RCC 7860 (cell line): ENCODE results near the gene DBNDD1.

ENCODE experiments used
- DNase-seq: peaks from one replicate; pipeline ENCODE4 v3.0.0-alpha.2; 2015; ENCODE audit warnings: low spot score
- FAIRE-seq: peaks from 2 replicates; lab custom pipeline; 2012; peaks lifted over from hg19 to GRCh38; lab: Jason Lieb, UNC

DBNDD1 gene

DNA sequence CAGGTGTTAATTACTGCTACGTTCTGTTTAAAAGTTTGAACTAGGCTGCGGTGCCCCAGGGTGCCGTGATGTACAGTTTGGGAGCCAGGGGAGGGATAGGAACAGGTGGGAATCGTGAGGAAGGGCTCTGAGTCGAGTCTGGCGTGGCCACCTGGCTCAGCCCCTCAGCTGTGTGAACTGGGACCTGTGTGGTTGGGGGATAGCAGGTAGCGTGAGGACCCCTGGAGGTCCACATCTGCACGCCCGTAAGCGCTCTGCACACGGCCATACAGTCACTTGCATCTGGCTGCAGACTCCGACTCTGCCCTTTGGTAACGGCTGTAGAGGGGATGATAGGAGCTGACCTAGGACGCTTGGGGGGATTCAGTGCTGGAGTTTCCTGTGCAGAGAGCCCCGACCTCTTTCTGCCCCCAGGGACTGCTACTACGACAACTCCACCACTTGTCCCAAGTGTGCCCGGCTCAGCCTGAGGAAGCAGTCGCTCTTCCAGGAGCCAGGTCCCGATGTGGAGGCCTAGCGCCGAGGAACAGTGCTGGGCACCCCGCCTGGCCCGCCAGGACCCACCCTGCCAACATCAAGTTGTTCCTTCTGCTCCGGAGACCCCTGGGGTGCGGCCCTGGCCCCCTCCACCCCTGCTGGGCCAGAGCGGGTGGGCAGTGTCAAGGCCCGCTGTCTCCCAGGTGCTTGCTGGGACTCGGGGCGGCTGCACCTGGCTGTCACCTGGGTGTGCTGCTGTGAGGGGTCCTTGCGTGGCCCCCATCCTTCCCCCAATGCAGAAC is 53.6 kb downstream of the DBNDD1 start:
- DNase-seq (no peak), FAIRE-seq (no peak)

DNA sequence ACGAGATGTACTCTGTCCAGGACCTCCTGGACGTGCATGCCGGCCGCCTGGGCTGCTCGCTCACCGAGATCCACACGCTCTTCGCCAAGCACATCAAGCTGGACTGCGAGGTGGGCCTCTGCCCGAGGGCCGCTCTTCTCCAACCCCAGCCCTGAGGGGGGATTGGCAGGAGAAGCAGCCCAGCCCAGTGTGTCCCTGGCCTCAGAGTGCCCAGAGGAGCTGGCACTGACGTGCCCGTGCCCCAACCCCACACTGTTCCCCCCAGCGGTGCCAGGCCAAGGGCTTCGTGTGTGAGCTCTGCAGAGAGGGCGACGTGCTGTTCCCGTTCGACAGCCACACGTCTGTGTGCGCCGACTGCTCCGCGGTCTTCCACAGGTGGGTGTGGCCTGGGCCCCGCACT is 55.1 kb downstream of the DBNDD1 start:
- DNase-seq = no peak
- FAIRE-seq = no peak

DNA sequence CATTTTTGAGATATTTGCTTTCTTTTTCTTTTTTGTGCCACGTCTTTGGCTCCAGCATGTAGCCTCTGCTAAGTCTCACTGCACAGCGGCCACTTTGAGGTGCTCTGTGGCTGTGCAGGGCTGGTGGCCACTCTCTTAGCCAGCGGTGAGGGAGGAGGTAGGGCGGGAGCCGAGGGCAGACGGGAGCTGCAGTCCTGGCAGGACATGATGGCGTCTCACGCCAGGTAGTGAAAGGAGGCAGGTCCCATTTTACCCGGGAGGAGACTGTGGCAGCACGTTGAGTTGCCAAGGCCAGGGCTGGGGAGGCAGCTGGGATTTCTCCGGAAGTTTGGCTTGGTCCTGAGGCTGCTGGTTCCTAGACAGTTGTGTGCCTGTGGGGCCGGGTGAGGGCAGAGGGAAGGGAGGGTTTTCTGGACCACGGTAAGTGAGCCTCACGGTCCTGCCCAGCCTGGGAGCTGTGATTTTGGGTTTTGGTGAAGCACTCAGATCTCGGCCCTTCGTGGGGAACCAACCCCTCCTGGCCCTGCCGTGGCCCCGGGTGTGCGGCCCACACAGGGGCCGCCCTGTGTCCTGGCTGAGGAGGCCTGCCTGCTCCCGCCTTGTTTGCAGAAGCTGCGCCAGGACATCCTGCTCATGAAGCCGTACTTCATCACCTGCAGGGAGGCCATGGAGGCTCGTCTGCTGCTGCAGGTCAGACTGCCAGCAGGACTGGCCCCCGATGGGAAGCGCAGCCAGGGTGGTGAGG is 56.3 kb downstream of the DBNDD1 start:
- no peak for FAIRE-seq
- DNase-seq = no peak

DNA sequence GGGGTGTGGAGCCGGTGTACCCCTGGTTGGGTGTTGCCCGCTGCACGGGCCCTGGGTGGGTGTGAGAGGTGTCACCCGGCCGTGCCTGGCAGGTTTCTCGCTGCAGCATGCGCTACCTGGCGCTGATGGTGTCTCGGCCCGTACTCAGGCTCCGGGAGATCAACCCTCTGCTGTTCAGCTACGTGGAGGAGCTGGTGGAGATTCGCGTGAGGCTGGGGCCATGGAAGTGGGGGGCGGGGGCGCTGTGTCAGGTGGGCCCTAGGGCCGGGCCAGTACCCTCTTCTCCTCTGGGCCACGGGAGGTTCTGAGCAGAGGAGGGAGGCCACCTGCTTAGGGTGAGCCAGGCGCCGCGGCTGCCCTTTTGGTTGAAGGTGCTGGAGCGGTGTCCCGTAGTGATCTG is 57.3 kb downstream of the DBNDD1 start:
- FAIRE-seq (no peak), DNase-seq (no peak)

DNA sequence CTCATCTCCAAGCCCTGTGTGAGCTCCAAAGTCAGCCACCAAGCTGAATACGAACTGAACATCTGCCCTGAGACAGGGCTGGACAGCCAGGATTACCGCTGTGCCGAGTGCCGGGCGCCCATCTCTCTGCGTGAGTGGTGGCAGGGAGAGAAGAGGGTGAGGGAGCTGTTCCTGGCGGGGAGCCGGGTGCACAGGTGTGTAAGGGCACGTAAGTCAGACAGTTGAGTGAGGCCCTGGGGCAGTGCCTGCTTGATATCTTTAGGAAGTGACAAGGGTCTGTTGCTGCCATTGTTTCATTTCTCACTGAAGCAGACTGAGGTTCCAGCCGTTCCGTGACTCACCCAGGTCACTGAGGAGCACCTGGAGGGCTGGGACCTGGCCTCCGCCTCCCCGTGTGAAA is 58.3 kb downstream of the DBNDD1 start:
- no peak for FAIRE-seq
- DNase-seq = no peak

DNA sequence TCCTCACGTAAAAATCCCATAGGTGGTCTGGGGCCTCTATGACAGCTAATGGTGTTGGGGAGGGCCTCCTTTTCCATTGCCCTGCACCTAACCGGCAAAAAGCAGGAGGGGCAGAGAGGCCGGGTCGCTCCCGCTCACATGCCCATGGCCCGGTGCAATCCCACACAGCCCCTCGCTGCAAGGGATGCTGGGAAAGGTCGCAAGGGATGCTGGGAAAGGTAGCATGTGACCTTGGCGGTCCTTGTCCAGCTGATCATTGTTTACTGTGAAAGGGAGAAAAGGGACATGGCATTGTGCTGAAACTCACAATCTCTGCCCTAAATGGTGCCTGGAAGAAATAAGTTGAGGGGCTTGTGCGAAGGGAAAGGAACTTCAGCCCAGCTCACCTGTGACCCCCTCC is 60.7 kb downstream of the DBNDD1 start:
- FAIRE-seq (no peak), DNase-seq (no peak)

DNA sequence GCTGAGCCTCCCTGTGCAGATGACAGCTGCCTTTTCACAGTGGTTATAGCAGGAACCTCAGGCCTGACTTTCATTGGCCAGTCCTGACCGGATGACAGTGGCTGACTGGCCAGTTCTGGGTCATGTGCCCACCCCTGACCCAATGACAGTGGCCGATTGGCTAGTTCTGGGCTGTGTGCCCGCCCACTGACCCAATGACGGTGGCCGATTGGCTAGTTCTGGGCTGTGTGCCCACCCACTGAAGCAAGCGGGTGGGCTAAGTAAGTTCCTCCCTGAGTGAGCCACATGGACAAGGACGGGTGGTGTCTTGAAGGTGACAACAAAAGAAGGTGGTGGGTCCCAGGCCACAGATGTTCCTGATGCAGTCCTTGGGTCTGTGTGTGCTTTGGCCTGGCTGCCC is 61.2 kb downstream of the DBNDD1 start:
- FAIRE-seq = no peak
- no peak for DNase-seq

DNA sequence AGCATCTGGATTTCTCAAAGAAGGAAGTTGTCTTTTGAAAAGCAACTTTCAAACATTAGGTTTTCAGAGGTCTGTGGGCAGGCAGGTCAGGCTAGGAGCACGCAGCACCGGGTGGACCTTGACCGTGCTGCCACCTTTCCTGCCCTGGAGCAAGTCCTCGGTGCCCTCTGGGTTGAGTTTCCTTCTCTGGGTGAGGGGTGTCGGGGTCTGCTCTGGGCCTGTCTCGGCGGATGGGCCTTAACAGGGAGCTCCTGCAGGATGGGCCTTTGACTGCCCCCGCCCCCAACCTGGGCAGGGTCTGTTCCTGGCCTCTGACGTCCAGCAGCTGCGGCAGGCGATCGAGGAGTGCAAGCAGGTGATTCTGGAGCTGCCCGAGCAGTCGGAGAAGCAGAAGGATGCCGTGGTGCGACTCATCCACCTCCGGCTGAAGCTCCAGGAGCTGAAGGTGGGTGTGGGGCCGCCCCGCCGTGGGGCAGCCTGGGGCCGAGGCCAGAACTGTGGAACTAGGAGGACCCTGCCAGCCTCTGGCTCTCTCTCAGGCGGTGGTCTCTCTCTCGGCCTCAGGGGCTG is 62.0 kb downstream of the DBNDD1 start:
- no peak for DNase-seq
- no peak for FAIRE-seq

DNA sequence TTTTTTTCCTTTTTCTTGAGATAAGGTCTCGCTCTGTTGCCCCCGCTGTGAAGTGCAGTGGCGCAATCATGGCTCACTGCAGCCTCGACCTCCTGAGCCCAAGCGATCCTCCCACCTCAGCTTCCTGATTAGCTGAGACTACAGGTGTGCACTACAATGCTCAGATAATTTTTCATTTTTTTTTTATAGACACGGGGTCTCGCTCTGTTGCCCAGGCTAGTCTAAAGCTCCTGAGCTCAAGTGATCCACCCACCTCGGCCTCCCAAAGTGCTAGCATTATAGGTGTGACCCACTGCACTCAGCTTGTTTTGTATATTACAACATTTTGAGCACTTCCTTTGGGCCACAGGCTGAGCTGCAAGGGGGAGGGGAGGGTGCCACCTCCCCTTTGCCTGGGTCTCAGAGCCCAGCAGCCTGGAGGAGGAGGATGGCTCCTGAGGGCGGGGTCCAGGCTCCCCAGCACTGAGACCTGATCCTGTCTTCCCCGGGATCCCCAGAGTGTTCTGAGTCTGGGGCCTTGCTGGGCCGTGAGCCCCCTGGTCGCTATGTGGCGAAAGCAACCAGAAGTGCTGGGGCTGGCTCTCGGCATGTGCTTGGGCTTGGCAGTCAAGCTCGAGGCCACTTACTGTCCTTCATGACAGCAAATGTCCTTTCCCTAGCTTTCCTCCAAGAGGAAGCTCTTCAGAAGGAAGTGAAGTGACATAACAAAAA is 62.6 kb downstream of the DBNDD1 start:
- no peak for DNase-seq
- FAIRE-seq = no peak

DNA sequence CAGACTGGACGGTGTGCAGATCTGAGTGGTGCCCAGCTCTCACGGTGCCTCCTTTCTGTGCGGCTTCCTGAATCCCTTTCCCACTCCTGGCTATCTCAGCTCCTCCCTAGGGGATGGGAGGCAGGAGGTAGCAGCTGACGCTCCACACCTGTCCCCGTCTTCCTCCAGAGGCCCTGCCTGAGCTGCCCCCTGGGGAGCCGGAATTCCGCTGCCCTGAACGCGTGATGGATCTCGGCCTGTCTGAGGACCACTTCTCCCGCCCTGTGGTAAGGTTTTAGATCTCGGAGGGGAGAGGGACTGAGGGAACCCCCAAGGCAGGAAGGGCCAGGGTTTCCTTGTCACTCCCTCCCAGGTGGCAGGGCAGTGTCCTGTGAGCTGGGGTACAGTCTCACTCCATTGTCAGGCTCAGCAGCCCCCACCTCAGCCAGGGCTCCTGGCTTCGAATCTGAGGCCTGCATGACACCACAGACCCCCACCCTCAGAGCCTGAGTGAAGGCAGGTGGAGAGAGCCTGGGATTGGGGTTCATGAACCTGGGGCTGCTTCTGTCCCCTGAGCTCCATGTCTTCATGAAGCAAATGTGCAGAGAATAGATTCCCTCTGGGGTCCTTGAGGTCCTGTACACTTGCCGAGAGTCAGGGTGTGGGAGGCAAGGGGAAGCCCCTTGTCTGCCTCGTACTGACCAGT is 64.1 kb downstream of the DBNDD1 start:
- no peak for DNase-seq
- FAIRE-seq = no peak
